Neural progenitor cell (in vitro differentiated cells): Measurements from ENCODE around the gene ADGRD1.

Experiments used
- EZH2 ChIP-seq: fragments of 200-600 bp; sonication (generic); IDR thresholded peaks from 2 replicates; pipeline ENCODE4 v1.6.1; 2017; ENCODE audit warnings: antibody characterized with exemption, mild to moderate bottlenecking, moderate library complexity
- TF ChIP-seq, protein P1 (sequence below): fragments of 200-600 bp; sonication (generic); IDR thresholded peaks from 2 replicates; pipeline ENCODE4 v1.5.1; 2017; ENCODE audit warnings: antibody characterized with exemption, mild to moderate bottlenecking

DNA sequence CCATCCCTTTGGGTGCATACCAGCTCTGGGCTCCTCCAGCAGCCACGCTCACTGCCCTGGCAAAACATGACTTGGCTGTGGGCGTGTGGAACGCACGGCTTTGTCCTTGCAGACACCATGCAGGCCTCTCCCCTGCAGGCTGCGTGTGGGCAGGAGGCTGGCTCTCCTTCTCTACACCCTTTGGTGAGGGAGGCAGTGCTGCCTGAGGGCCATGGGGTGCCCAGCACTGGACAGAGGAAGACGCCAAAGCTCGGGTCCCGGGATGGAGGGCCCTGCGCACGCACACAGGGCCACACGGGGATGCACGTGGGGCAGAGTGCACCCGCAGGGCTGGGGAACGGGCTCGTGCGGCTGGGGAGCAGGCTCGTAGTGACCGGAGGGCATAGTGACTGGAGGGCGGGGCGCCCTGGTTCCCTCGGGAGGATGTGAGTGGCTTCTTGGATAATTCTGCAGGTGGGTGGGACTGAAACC is 89.7 kb downstream of the ADGRD1 start:
- TF ChIP-seq, protein P1, sequence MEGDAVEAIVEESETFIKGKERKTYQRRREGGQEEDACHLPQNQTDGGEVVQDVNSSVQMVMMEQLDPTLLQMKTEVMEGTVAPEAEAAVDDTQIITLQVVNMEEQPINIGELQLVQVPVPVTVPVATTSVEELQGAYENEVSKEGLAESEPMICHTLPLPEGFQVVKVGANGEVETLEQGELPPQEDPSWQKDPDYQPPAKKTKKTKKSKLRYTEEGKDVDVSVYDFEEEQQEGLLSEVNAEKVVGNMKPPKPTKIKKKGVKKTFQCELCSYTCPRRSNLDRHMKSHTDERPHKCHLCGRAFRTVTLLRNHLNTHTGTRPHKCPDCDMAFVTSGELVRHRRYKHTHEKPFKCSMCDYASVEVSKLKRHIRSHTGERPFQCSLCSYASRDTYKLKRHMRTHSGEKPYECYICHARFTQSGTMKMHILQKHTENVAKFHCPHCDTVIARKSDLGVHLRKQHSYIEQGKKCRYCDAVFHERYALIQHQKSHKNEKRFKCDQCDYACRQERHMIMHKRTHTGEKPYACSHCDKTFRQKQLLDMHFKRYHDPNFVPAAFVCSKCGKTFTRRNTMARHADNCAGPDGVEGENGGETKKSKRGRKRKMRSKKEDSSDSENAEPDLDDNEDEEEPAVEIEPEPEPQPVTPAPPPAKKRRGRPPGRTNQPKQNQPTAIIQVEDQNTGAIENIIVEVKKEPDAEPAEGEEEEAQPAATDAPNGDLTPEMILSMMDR: no peak
- TF ChIP-seq EZH2: no peak
